ENCODE data around the gene B4GALT3. TPM values are rescaled to one million over a fixed set of nuclear protein-coding genes. Genes with fewer than 3 reads are reported as not detected.
A peak's percentile ranks its signal among the peaks of the same experiment; 100 is the strongest.

Gene B4GALT3
- total and polyA plus RNA-seq, 9 of the 15 experiments (the other 6 are each of a cell fraction or from before 2014, with no cell fraction given): 31.2 to 103 (median 46.1) TPM

DNA sequence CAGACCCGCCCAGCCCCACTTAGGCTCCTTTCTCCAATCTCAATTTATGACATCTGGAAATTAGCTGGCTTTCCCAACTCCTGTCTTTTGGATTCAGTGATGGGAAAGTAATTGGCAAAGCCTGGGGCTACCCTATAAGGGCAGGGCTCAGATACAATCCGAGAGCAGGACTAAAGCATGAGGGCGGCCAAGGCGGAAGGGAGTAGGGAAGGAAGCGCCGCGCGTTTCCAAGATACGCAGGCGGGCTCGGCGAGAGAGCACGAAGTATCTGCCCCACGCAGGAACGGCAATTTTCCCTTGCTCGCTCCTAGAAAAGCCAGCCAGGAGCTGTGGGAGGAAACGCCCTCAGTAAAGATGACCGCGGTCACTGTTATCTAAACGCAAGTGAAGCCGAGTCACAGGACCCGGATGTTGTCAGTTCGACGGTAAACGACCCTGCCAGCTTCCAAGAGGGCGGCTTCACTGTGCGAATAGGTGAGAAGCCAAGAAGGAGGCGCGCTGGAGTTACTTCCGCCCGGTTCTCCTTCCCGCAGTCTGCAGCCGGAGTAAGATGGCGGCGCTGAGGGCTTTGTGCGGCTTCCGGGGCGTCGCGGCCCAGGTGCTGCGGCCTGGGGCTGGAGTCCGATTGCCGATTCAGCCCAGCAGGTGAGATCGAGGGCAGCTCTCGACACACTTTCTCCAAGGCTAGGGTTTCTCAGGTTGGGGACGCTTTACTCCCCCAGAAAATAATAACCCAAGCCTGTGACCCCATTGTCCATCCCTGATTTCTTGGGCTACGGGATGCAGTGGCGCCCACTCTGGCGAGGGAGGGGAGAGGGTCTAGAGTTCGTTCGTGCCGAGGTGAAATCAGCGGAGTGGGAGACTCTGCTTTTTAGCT, 24.8 kb upstream of the B4GALT3 start, which contains the start of gene NDUFS2 (continued):
- TF ChIP-seq, protein P1, sequence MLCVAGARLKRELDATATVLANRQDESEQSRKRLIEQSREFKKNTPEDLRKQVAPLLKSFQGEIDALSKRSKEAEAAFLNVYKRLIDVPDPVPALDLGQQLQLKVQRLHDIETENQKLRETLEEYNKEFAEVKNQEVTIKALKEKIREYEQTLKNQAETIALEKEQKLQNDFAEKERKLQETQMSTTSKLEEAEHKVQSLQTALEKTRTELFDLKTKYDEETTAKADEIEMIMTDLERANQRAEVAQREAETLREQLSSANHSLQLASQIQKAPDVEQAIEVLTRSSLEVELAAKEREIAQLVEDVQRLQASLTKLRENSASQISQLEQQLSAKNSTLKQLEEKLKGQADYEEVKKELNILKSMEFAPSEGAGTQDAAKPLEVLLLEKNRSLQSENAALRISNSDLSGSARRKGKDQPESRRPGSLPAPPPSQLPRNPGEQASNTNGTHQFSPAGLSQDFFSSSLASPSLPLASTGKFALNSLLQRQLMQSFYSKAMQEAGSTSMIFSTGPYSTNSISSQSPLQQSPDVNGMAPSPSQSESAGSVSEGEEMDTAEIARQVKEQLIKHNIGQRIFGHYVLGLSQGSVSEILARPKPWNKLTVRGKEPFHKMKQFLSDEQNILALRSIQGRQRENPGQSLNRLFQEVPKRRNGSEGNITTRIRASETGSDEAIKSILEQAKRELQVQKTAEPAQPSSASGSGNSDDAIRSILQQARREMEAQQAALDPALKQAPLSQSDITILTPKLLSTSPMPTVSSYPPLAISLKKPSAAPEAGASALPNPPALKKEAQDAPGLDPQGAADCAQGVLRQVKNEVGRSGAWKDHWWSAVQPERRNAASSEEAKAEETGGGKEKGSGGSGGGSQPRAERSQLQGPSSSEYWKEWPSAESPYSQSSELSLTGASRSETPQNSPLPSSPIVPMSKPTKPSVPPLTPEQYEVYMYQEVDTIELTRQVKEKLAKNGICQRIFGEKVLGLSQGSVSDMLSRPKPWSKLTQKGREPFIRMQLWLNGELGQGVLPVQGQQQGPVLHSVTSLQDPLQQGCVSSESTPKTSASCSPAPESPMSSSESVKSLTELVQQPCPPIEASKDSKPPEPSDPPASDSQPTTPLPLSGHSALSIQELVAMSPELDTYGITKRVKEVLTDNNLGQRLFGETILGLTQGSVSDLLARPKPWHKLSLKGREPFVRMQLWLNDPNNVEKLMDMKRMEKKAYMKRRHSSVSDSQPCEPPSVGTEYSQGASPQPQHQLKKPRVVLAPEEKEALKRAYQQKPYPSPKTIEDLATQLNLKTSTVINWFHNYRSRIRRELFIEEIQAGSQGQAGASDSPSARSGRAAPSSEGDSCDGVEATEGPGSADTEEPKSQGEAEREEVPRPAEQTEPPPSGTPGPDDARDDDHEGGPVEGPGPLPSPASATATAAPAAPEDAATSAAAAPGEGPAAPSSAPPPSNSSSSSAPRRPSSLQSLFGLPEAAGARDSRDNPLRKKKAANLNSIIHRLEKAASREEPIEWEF (CRISPR knock-in tag; IDR thresholded peaks at IDR 0.05): no peak
- TF ChIP-seq ZNF143 (CRISPR knock-in tag; IDR thresholded peaks at IDR 0.05) (no peak), HIVEP1 (CRISPR knock-in tag; IDR thresholded peaks at IDR 0.05) (0 out of 2 replicates have a peak, but pooled peaks have one; percentile 76), HOXB6 (CRISPR knock-in tag; IDR thresholded peaks at IDR 0.05; ENCODE audit: borderline replicate concordance) (no peak), SMC3 (conservative IDR thresholded peaks at IDR 0.05; ENCODE audit: insufficient read depth, low read depth, low read length) (no peak), KLF16 (IDR thresholded peaks at IDR 0.05) (no peak), SRF (CRISPR knock-in tag; IDR thresholded peaks at IDR 0.05) (peak in 1 of 2 experiments; percentile 67; a peak in 1 of 4 replicates), TEAD4 (IDR thresholded peaks at IDR 0.05; ENCODE audit: low read length) (0 out of 2 replicates have a peak, but pooled peaks have one; percentile 8), TEAD4 (CRISPR knock-in tag; IDR thresholded peaks at IDR 0.05; ENCODE audit: borderline replicate concordance) (no peak), SMARCA5 (IDR thresholded peaks at IDR 0.05) (no peak), SRSF1 (IDR thresholded peaks at IDR 0.05; ENCODE audit: low read depth, low read length) (no peak), ZNF766 (CRISPR knock-in tag; conservative IDR thresholded peaks at IDR 0.05) (peak; percentile 79), ZNF584 (CRISPR knock-in tag; IDR thresholded peaks at IDR 0.05; ENCODE audit: low read depth) (no peak), PRPF4 (IDR thresholded peaks at IDR 0.05; ENCODE audit: insufficient read depth, low read depth, low read length, poor library complexity, severe bottlenecking) (no peak), POU5F1 (IDR thresholded peaks at IDR 0.05; ENCODE audit: borderline replicate concordance, low read depth, low read length, partially characterized antibody) (no peak), POLR2AphosphoS2 (IDR thresholded peaks at IDR 0.05; ENCODE audit: low read length) (no peak), FOXP1 (CRISPR knock-in tag; IDR thresholded peaks at IDR 0.05) (peak; percentile 85), EWSR1 (IDR thresholded peaks at IDR 0.05; ENCODE audit: borderline replicate concordance, low read depth, partially characterized antibody) (no peak), DMBX1 (CRISPR knock-in tag; IDR thresholded peaks at IDR 0.05; ENCODE audit: borderline replicate concordance) (0 out of 2 replicates have a peak, but pooled peaks have one; percentile 46), TCFL5 (CRISPR knock-in tag; conservative IDR thresholded peaks at IDR 0.05) (no peak), MAFF (IDR thresholded peaks at IDR 0.05; ENCODE audit: low read length) (no peak), BCOR (IDR thresholded peaks at IDR 0.05) (no peak), CHCHD3 (CRISPR knock-in tag; IDR thresholded peaks at IDR 0.05) (no peak)

All from K562 (cell line).